Measurements from ENCODE around the gene LIPN.

The LIPN gene

DNA sequence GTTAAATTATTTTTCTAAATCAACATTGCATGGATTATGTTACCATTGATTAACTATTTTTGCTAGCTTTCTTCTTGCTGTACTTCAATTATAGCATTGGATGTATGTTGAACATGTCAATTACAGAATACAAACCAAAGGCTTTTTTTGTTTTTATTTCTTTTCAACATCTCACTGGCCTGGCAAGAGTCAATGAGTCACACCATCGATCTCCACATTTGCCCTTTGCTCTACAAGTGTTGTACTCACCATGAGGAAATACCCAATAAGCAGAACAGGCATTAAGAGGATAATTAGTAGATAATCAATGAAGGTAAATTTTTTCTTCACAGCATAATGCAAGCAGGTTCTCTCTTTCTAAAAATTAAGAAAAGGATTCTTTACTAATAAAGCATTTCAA is 68.5 kb downstream of the LIPN start:
- peak; percentile 62 for DNase-seq (ENCODE audit: low read depth)
- TF ChIP-seq, protein P1, sequence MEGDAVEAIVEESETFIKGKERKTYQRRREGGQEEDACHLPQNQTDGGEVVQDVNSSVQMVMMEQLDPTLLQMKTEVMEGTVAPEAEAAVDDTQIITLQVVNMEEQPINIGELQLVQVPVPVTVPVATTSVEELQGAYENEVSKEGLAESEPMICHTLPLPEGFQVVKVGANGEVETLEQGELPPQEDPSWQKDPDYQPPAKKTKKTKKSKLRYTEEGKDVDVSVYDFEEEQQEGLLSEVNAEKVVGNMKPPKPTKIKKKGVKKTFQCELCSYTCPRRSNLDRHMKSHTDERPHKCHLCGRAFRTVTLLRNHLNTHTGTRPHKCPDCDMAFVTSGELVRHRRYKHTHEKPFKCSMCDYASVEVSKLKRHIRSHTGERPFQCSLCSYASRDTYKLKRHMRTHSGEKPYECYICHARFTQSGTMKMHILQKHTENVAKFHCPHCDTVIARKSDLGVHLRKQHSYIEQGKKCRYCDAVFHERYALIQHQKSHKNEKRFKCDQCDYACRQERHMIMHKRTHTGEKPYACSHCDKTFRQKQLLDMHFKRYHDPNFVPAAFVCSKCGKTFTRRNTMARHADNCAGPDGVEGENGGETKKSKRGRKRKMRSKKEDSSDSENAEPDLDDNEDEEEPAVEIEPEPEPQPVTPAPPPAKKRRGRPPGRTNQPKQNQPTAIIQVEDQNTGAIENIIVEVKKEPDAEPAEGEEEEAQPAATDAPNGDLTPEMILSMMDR (conservative IDR thresholded peaks at IDR 0.05; ENCODE audit: control insufficient read depth, insufficient read depth, low read depth, low read length) = no peak
- no peak overlapping the region for H3K4me3 ChIP-seq (ENCODE audit: control insufficient read depth, low read depth, low read length)

Data from fibroblast of mammary gland (primary cell).